ENCODE data around the gene ADAMTS16.

The ADAMTS16 gene

GRCh38 chr5:5298841-5299541 lies 158.9 kb downstream of the ADAMTS16 start:
- Histone ChIP-seq H3K27me3 (ENCODE audit: low read depth) (no peaks in the 10 kb centered on the region), H3K4me1 (no peaks in the 10 kb centered on the region), H3K36me3 (replicated peaks) (no peaks in the 10 kb centered on the region), H3K4me3 (no peak overlapping the region), H3K9me3 (no peaks in the 10 kb centered on the region; the same call in 1 of the 2 replicates)
- in situ Hi-C loops (cut with MboI; ENCODE audit: low sequenced_read_pairs): no loop called here
- no peak for DNase-seq (ENCODE audit: low spot score in 2 of 2)

- Histone ChIP-seq H3K4me3 (no peak overlapping the region), H3K4me1 (no peaks in the 10 kb centered on the region)
Measured at GRCh38 chr5:5301176-5301575, 161.0 kb downstream of the ADAMTS16 start.

GRCh38 chr5:5302201-5302600 lies 162.1 kb downstream of the ADAMTS16 start:
- Histone ChIP-seq H3K36me3 (replicated peaks) (no peaks in the 10 kb centered on the region), H3K4me3 (no peak overlapping the region), H3K27me3 (ENCODE audit: low read depth) (no peaks in the 10 kb centered on the region), H3K4me1 (no peaks in the 10 kb centered on the region), H3K9me3 (no peaks in the 10 kb centered on the region; the same call in 1 of the 2 replicates)
- DNase-seq (ENCODE audit: low spot score in 2 of 2): no peak
- in situ Hi-C loops (cut with MboI; ENCODE audit: low sequenced_read_pairs): no loop called here

More at GRCh38 chr5:5301176-5301575, 161.0 kb downstream of the ADAMTS16 start:
- Histone ChIP-seq H3K9me3 (no peaks in the 10 kb centered on the region; the same call in 1 of the 2 replicates), H3K36me3 (replicated peaks) (no peaks in the 10 kb centered on the region), H3K27me3 (ENCODE audit: low read depth) (no peaks in the 10 kb centered on the region)
- no peak for DNase-seq (ENCODE audit: low spot score in 2 of 2)
- in situ Hi-C loops (cut with MboI; ENCODE audit: low sequenced_read_pairs): no loop called here

GRCh38 chr5:5303242-5303641 lies 163.1 kb downstream of the ADAMTS16 start:
- no peak overlapping the region for H3K4me3 ChIP-seq
- H3K4me1 ChIP-seq: no peaks in the 10 kb centered on the region
- H3K27me3 ChIP-seq (ENCODE audit: low read depth): no peaks in the 10 kb centered on the region
- no peak for DNase-seq (ENCODE audit: low spot score in 2 of 2)
- H3K9me3 ChIP-seq: no peaks in the 10 kb centered on the region; the same call in 1 of the 2 replicates
- in situ Hi-C loops (cut with MboI; ENCODE audit: low sequenced_read_pairs): no loop called here
- H3K36me3 ChIP-seq (replicated peaks): no peaks in the 10 kb centered on the region

GRCh38 chr5:5304361-5305020 lies 164.4 kb downstream of the ADAMTS16 start:
- no peak overlapping the region for H3K4me3 ChIP-seq
- no peaks in the 10 kb centered on the region for H3K4me1 ChIP-seq
- H3K36me3 ChIP-seq (replicated peaks): no peaks in the 10 kb centered on the region
- no peak for DNase-seq (ENCODE audit: low spot score in 2 of 2)
- H3K9me3 ChIP-seq: no peaks in the 10 kb centered on the region
- no peaks in the 10 kb centered on the region for H3K27me3 ChIP-seq (ENCODE audit: low read depth)
- in situ Hi-C loops (cut with MboI; ENCODE audit: low sequenced_read_pairs): no loop called here

GRCh38 chr5:5306696-5307095 lies 166.6 kb downstream of the ADAMTS16 start:
- no peak for DNase-seq (ENCODE audit: low spot score in 2 of 2)
- in situ Hi-C loops (cut with MboI; ENCODE audit: low sequenced_read_pairs): no loop called here

GRCh38 chr5:5308319-5308718 lies 168.2 kb downstream of the ADAMTS16 start:
- no peaks in the 10 kb centered on the region for H3K27me3 ChIP-seq (ENCODE audit: low read depth)
- in situ Hi-C loops (cut with MboI; ENCODE audit: low sequenced_read_pairs): no loop called here
- H3K4me1 ChIP-seq: no peaks in the 10 kb centered on the region
- no peaks in the 10 kb centered on the region for H3K36me3 ChIP-seq (replicated peaks)
- no peaks in the 10 kb centered on the region for H3K9me3 ChIP-seq
- DNase-seq (ENCODE audit: low spot score in 2 of 2): no peak
- H3K4me3 ChIP-seq: no peak overlapping the region

More at GRCh38 chr5:5306696-5307095, 166.6 kb downstream of the ADAMTS16 start:
- H3K9me3 ChIP-seq: no peaks in the 10 kb centered on the region
- no peaks in the 10 kb centered on the region for H3K36me3 ChIP-seq (replicated peaks)
- H3K4me1 ChIP-seq: no peaks in the 10 kb centered on the region
- H3K4me3 ChIP-seq: no peak overlapping the region
- H3K27me3 ChIP-seq (ENCODE audit: low read depth): no peaks in the 10 kb centered on the region

- in situ Hi-C loops (cut with MboI; ENCODE audit: low sequenced_read_pairs): no loop called here
- no peaks in the 10 kb centered on the region for H3K27me3 ChIP-seq (ENCODE audit: low read depth)
Measured at GRCh38 chr5:5309645-5310044, 169.5 kb downstream of the ADAMTS16 start.

GRCh38 chr5:5313101-5313635 lies 173.0 kb downstream of the ADAMTS16 start:
- Histone ChIP-seq H3K27me3 (ENCODE audit: low read depth) (no peaks in the 10 kb centered on the region), H3K4me3 (no peak overlapping the region), H3K9me3 (no peaks in the 10 kb centered on the region), H3K36me3 (replicated peaks) (no peaks in the 10 kb centered on the region), H3K4me1 (no peaks in the 10 kb centered on the region)
- DNase-seq (ENCODE audit: low spot score in 2 of 2): no peak
- in situ Hi-C loops (cut with MboI; ENCODE audit: low sequenced_read_pairs): no loop called here

More at GRCh38 chr5:5309645-5310044, 169.5 kb downstream of the ADAMTS16 start:
- Histone ChIP-seq H3K9me3 (no peaks in the 10 kb centered on the region), H3K4me1 (no peaks in the 10 kb centered on the region), H3K36me3 (replicated peaks) (no peaks in the 10 kb centered on the region), H3K4me3 (no peak overlapping the region)
- no peak for DNase-seq (ENCODE audit: low spot score in 2 of 2)

- in situ Hi-C loops (cut with MboI; ENCODE audit: low sequenced_read_pairs): no loop called here
- Histone ChIP-seq H3K4me3 (no peak overlapping the region), H3K36me3 (replicated peaks) (no peaks in the 10 kb centered on the region), H3K27me3 (ENCODE audit: low read depth) (no peaks in the 10 kb centered on the region), H3K4me1 (no peaks in the 10 kb centered on the region), H3K9me3 (no peaks in the 10 kb centered on the region)
- no peak for DNase-seq (ENCODE audit: low spot score in 2 of 2)
Measured at GRCh38 chr5:5314166-5314565, 174.0 kb downstream of the ADAMTS16 start.

GRCh38 chr5:5314626-5315025 lies 174.5 kb downstream of the ADAMTS16 start:
- no peak for DNase-seq (ENCODE audit: low spot score in 2 of 2)
- no peaks in the 10 kb centered on the region for H3K9me3 ChIP-seq
- H3K36me3 ChIP-seq (replicated peaks): no peaks in the 10 kb centered on the region
- in situ Hi-C loops (cut with MboI; ENCODE audit: low sequenced_read_pairs): no loop called here
- H3K4me1 ChIP-seq: no peaks in the 10 kb centered on the region
- H3K4me3 ChIP-seq: no peak overlapping the region
- no peaks in the 10 kb centered on the region for H3K27me3 ChIP-seq (ENCODE audit: low read depth)

- H3K4me3 ChIP-seq: no peak overlapping the region
Measured at GRCh38 chr5:5315068-5315980, 175.2 kb downstream of the ADAMTS16 start.

GRCh38 chr5:5316334-5316733 lies 176.2 kb downstream of the ADAMTS16 start:
- no peak for DNase-seq (ENCODE audit: low spot score in 2 of 2)
- in situ Hi-C loops (cut with MboI; ENCODE audit: low sequenced_read_pairs): no loop called here
- H3K27me3 ChIP-seq (ENCODE audit: low read depth): no peaks in the 10 kb centered on the region
- H3K4me1 ChIP-seq: no peaks in the 10 kb centered on the region
- H3K4me3 ChIP-seq: no peak overlapping the region
- H3K9me3 ChIP-seq: no peaks in the 10 kb centered on the region
- no peaks in the 10 kb centered on the region for H3K36me3 ChIP-seq (replicated peaks)

More at GRCh38 chr5:5315068-5315980, 175.2 kb downstream of the ADAMTS16 start:
- in situ Hi-C loops (cut with MboI; ENCODE audit: low sequenced_read_pairs): no loop called here
- Histone ChIP-seq H3K9me3 (no peaks in the 10 kb centered on the region), H3K27me3 (ENCODE audit: low read depth) (no peaks in the 10 kb centered on the region), H3K4me1 (no peaks in the 10 kb centered on the region), H3K36me3 (replicated peaks) (no peaks in the 10 kb centered on the region)
- no peak for DNase-seq (ENCODE audit: low spot score in 2 of 2)

Data from HAP-1 (cell line).